H9 (cell line): ENCODE measurements around the gene MFSD1. TPM values are rescaled to one million over a fixed set of nuclear protein-coding genes. Genes with fewer than 3 reads are reported as not detected.
A peak's percentile ranks its signal among the peaks of the same experiment; 100 is the strongest.

ENCODE experiments used
- DNase-seq: peaks from one replicate; pipeline ENCODE4 v3.0.0-alpha.2; 2017
- H2AFZ ChIP-seq: one replicate; pipeline ENCODE4 v1.6.1; 2013; ENCODE audit warnings: mild to moderate bottlenecking, low read length, control low read depth, moderate library complexity
- H2AK5ac ChIP-seq: 2 replicates; pipeline ENCODE4 v1.6.1; 2013; ENCODE audit warnings: low read length, control low read depth, mixed read lengths; ENCODE audit not compliant: insufficient read length
- H2BK120ac ChIP-seq: one replicate; pipeline ENCODE4 v1.6.1; 2013; ENCODE audit warnings: low read depth, mild to moderate bottlenecking, low read length, control low read depth, inconsistent platforms; ENCODE audit not compliant: poor library complexity, severe bottlenecking
- H2BK12ac ChIP-seq: 2 replicates; pipeline ENCODE4 v1.6.1; 2013; ENCODE audit warnings: low read length, control low read depth, mixed read lengths, low read depth; ENCODE audit not compliant: insufficient read length
- H2BK15ac ChIP-seq: 2 replicates; pipeline ENCODE4 v1.6.1; 2013; ENCODE audit warnings: low read depth, low read length, control low read depth
- H2BK20ac ChIP-seq: one replicate; pipeline ENCODE4 v1.6.1; 2013; ENCODE audit warnings: low read depth, mild to moderate bottlenecking, low read length, control low read depth, inconsistent platforms; ENCODE audit not compliant: poor library complexity, severe bottlenecking
- H2BK5ac ChIP-seq: 2 replicates; pipeline ENCODE4 v1.6.1; 2013; ENCODE audit warnings: low read length, control low read depth, mixed read lengths; ENCODE audit not compliant: insufficient read length
- H3K14ac ChIP-seq: 2 replicates; pipeline ENCODE4 v1.6.1; 2013; ENCODE audit warnings: low read length, control low read depth; ENCODE audit not compliant: insufficient read depth
- H3K18ac ChIP-seq: 2 replicates; pipeline ENCODE4 v1.6.1; 2013; ENCODE audit warnings: low read depth, mild to moderate bottlenecking, mixed read lengths, low read length, control low read depth; ENCODE audit not compliant: insufficient read length
- H3K23ac ChIP-seq: 2 replicates; pipeline ENCODE4 v1.6.1; 2013; ENCODE audit warnings: low read length, control low read depth, mixed read lengths, low read depth; ENCODE audit not compliant: insufficient read length
- H3K23me2 ChIP-seq: 2 replicates; pipeline ENCODE4 v1.6.1; 2013; ENCODE audit warnings: low read depth, mild to moderate bottlenecking, mixed read lengths, low read length, control low read depth; ENCODE audit not compliant: insufficient read length, poor library complexity, severe bottlenecking
- H3K27ac ChIP-seq: 2 replicates; pipeline ENCODE4 v1.5.1; 2013; ENCODE audit warnings: low read length, control low read depth, mixed read lengths, low read depth; ENCODE audit not compliant: insufficient read length
- H3K27me3 ChIP-seq: 2 replicates; pipeline ENCODE4 v1.6.1; 2013; ENCODE audit warnings: low read length, control low read depth, inconsistent platforms; ENCODE audit not compliant: insufficient read depth
- H3K4ac ChIP-seq: 2 replicates; pipeline ENCODE4 v1.6.1; 2013; ENCODE audit warnings: low read depth, mild to moderate bottlenecking, control low read depth, inconsistent platforms, low read length, moderate library complexity
- H3K4me1 ChIP-seq: 2 replicates; pipeline ENCODE4 v1.6.1; 2013; ENCODE audit warnings: low read length, control low read depth, inconsistent platforms; ENCODE audit not compliant: insufficient read depth
- H3K4me2 ChIP-seq: 2 replicates; pipeline ENCODE4 v1.6.1; 2013; ENCODE audit warnings: low read length, control low read depth, mixed read lengths; ENCODE audit not compliant: insufficient read length, insufficient read depth
- H3K56ac ChIP-seq: 2 replicates; pipeline ENCODE4 v1.6.1; 2013; ENCODE audit warnings: low read depth, mild to moderate bottlenecking, mixed read lengths, low read length, control low read depth; ENCODE audit not compliant: insufficient read length
- H3K79me1 ChIP-seq: 2 replicates; pipeline ENCODE4 v1.6.1; 2013; ENCODE audit warnings: low read depth, mild to moderate bottlenecking, moderate library complexity, low read length, control low read depth, inconsistent platforms; ENCODE audit not compliant: insufficient read depth, poor library complexity, severe bottlenecking
- H3K79me2 ChIP-seq: 2 replicates; pipeline ENCODE4 v1.6.1; 2013; ENCODE audit warnings: low read length, control low read depth, inconsistent platforms; ENCODE audit not compliant: insufficient read depth
- H3K9ac ChIP-seq: 2 replicates; pipeline ENCODE4 v1.6.1; 2013; ENCODE audit warnings: low read length, control low read depth, mixed read lengths; ENCODE audit not compliant: insufficient read length; ENCODE audit errors: extremely low read depth
- H3K9me3 ChIP-seq: one replicate; pipeline ENCODE4 v1.6.1; 2013; ENCODE audit warnings: low read depth, low read length, inconsistent platforms; ENCODE audit not compliant: control insufficient read depth
- H3T11ph ChIP-seq: one replicate; pipeline ENCODE4 v1.6.1; 2013; ENCODE audit warnings: mild to moderate bottlenecking, low read length, control low read depth, inconsistent platforms
- H4K20me1 ChIP-seq: one replicate; pipeline ENCODE4 v1.6.1; 2013; ENCODE audit not compliant: control insufficient read depth, insufficient read length, insufficient read depth
- H4K5ac ChIP-seq: 2 replicates; pipeline ENCODE4 v1.6.1; 2013; ENCODE audit warnings: low read depth, mild to moderate bottlenecking, mixed read lengths, low read length, control low read depth; ENCODE audit not compliant: insufficient read length
- H4K8ac ChIP-seq: replicated peaks from 2 replicates; pipeline ENCODE4 v1.6.1; 2013; ENCODE audit warnings: low read length, control low read depth, mixed read lengths, low read depth; ENCODE audit not compliant: insufficient read length
- H4K91ac ChIP-seq: 2 replicates; pipeline ENCODE4 v1.6.1; 2013; ENCODE audit warnings: low read depth, mild to moderate bottlenecking, moderate library complexity, mixed read lengths, low read length, control low read depth; ENCODE audit not compliant: insufficient read length
- H3K27ac Mint-ChIP-seq, 3 experiments: 2 replicates in 2 of 3; 3 replicates in 1 of 3; pipeline ENCODE4 v1.8.0; 2020 to 2021; ENCODE audit warnings: mixed read lengths in 3 of 3, mild to moderate bottlenecking in 1 of 3, moderate library complexity in 1 of 3
- H3K27me3 Mint-ChIP-seq: 2 replicates; pipeline ENCODE4 v1.8.0; 2021; ENCODE audit warnings: low read depth, mild to moderate bottlenecking, moderate library complexity, mixed read lengths
- H3K36me3 Mint-ChIP-seq, 3 experiments: 2 replicates in 2 of 3; 3 replicates in 1 of 3; pipeline ENCODE4 v1.8.0; 2020 to 2021; ENCODE audit warnings: low read depth in 3 of 3, mixed read lengths in 3 of 3; ENCODE audit not compliant: insufficient read depth in 1 of 3
- H3K4me1 Mint-ChIP-seq, 2 experiments: 2 replicates each; pipeline ENCODE4 v1.8.0; 2020; ENCODE audit warnings: mixed read lengths in 2 of 2
- H3K4me3 Mint-ChIP-seq, 2 experiments: 2 replicates in 1 of 2; 3 replicates in 1 of 2; pipeline ENCODE4 v1.8.0; 2020 to 2021; ENCODE audit warnings: mild to moderate bottlenecking in 2 of 2, mixed read lengths in 2 of 2, moderate library complexity in 1 of 2
- H3K9me3 Mint-ChIP-seq, 2 experiments: 2 replicates in 1 of 2; 3 replicates in 1 of 2; pipeline ENCODE4 v1.8.0; 2020; ENCODE audit warnings: mild to moderate bottlenecking in 2 of 2, mixed read lengths in 2 of 2, moderate library complexity in 1 of 2
- WGBS: extraction: QIAGEN DNeasy Blood & Tissue Kit; methylation state at CpG from one replicate; pipeline ENCODE4 v1.1.7; 2013; ENCODE audit warnings: missing lambda C conversion rate, low lambda C conversion rate, mixed read lengths; ENCODE audit not compliant: insufficient read length; ENCODE audit errors: extremely low coverage; 5-methylcytosine and 5-hydroxymethylcytosine counted together
- total RNA-seq: library from RNA; stranded (reverse); gene quantifications from 2 replicates; pipeline ENCODE4 v1.2.1, GENCODE V29; 2021
- TF ChIP-seq, protein P1 (sequence below): fragments of 200-600 bp; sonication (generic); conservative IDR thresholded peaks from 3 replicates; pipeline ENCODE4 v1.8.0; 2021; ENCODE audit warnings: antibody characterized with exemption, mild to moderate bottlenecking

MFSD1 gene
- total RNA-seq, 1 experiment from 2014 or later, result 9.5 TPM

DNA sequence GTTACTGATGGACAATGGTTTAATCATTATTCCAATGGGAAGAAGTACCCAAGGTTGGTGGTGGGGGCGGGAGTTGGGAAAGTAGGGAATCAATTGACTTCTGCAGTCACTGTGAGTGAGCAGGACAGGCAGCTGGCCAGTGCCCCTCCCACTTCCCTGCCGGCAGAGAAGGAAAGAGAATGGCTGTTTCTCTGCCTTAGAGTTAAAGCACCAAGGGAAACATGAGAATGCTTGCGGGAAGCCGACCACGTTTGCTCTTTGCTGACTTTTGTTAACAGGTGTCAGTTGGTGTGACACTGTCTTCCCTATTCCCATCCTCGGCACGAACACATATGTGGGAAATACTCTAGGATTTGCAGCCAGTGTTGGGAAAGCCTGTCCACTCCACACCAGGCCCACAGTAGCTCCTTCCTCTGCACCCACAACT lies 33.5 kb upstream of the MFSD1 start:
- Histone ChIP-seq H3K4ac (no peak overlapping the region), H3K9me3 (no peaks in the 10 kb centered on the region), H2BK15ac (no peak overlapping the region), H3K23ac (no peak overlapping the region), H3K79me1 (no peaks in the 10 kb centered on the region), H2AFZ (no peak overlapping the region), H3T11ph (no peak overlapping the region), H4K5ac (no peak overlapping the region), H2AK5ac (no peak overlapping the region), H3K79me2 (no peaks in the 10 kb centered on the region), H3K18ac (no peak overlapping the region), H3K4me2 (no peak overlapping the region), H4K8ac (no peak overlapping the region), H4K91ac (no peak overlapping the region), H2BK12ac (no peak overlapping the region), H3K27ac (no peak overlapping the region), H2BK20ac (no peak overlapping the region), H3K56ac (no peak overlapping the region), H4K20me1 (no peaks in the 10 kb centered on the region), H3K27me3 (no peaks in the 10 kb centered on the region), H3K23me2 (no peaks in the 10 kb centered on the region), H3K9ac (no peak overlapping the region), H3K4me1 (no peaks in the 10 kb centered on the region; the same call in 1 of the 2 replicates), H3K14ac (0 out of 2 replicates have a peak overlapping the region, but pooled peaks have one; percentile 68), H2BK120ac (no peak overlapping the region), H2BK5ac (no peak overlapping the region)
- Mint-ChIP-seq H3K9me3 (no peaks in the 10 kb centered on the region), H3K36me3 (no peaks in the 10 kb centered on the region), H3K27ac (no peak overlapping the region), H3K4me1 (peaks cover 28 to 29% of the 10 kb centered on the region in 2 experiments), H3K27me3 (no peaks in the 10 kb centered on the region), H3K4me3 (no peak overlapping the region)
- DNase-seq, result peak; percentile 73
- no CpG with 5 or more reads among the region's 7 CpGs for WGBS
- TF ChIP-seq, protein P1, sequence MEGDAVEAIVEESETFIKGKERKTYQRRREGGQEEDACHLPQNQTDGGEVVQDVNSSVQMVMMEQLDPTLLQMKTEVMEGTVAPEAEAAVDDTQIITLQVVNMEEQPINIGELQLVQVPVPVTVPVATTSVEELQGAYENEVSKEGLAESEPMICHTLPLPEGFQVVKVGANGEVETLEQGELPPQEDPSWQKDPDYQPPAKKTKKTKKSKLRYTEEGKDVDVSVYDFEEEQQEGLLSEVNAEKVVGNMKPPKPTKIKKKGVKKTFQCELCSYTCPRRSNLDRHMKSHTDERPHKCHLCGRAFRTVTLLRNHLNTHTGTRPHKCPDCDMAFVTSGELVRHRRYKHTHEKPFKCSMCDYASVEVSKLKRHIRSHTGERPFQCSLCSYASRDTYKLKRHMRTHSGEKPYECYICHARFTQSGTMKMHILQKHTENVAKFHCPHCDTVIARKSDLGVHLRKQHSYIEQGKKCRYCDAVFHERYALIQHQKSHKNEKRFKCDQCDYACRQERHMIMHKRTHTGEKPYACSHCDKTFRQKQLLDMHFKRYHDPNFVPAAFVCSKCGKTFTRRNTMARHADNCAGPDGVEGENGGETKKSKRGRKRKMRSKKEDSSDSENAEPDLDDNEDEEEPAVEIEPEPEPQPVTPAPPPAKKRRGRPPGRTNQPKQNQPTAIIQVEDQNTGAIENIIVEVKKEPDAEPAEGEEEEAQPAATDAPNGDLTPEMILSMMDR, result no peak
